Activated naive CD4-positive, alpha-beta T cell treated with anti-CD3 and anti-CD28 coated beads for 36 hours (primary cell): ENCODE measurements around the gene PLCB1. TPM values are rescaled to one million over a fixed set of nuclear protein-coding genes. Genes with fewer than 3 reads are reported as not detected.
"Not testable (repeated sequence)": the region's sequence is repeated elsewhere in the genome, so short reads cannot be mapped to it uniquely, and the experiment has no call there.

Experiments used
- CTCF ChIA-PET: fragments of 350-600 bp; sonication (Branson Sonifier 250); formaldehyde crosslinking; loops from one replicate; lab custom pipeline; 2021; ENCODE audit warnings: antibody characterized with exemption; lab: Charles Lee
- DNase-seq: peaks from one replicate; pipeline ENCODE4 v3.0.0-alpha.2; 2020
- H3K27ac Mint-ChIP-seq: one replicate; pipeline ENCODE4 v1.8.0; 2021; ENCODE audit warnings: mild to moderate bottlenecking, mixed read lengths
- H3K27me3 Mint-ChIP-seq: one replicate; pipeline ENCODE4 v1.8.0; 2021; ENCODE audit warnings: low read depth, mixed read lengths
- H3K36me3 Mint-ChIP-seq: one replicate; pipeline ENCODE4 v1.8.0; 2021; ENCODE audit warnings: low read depth, mixed read lengths
- H3K4me1 Mint-ChIP-seq: one replicate; pipeline ENCODE4 v1.8.0; 2021; ENCODE audit warnings: low read depth, mixed read lengths
- H3K4me3 Mint-ChIP-seq: one replicate; pipeline ENCODE4 v1.8.0; 2021; ENCODE audit warnings: mild to moderate bottlenecking, moderate library complexity, mixed read lengths
- H3K9me3 Mint-ChIP-seq: one replicate; pipeline ENCODE4 v1.8.0; 2021; ENCODE audit warnings: mixed read lengths
- intact Hi-C: fragments of 100-400 bp; cut with micrococcal nuclease; formaldehyde crosslinking; loops from one replicate; pipeline ENCODE4 v1.15.1; 2023
- total RNA-seq, 2 experiments: library from RNA; stranded (reverse); gene quantifications; one replicate each; pipeline ENCODE4 v1.2.3, GENCODE V29; 2021

Gene PLCB1
- total RNA-seq, result 1 to 10 TPM; 1.2 TPM

DNA sequence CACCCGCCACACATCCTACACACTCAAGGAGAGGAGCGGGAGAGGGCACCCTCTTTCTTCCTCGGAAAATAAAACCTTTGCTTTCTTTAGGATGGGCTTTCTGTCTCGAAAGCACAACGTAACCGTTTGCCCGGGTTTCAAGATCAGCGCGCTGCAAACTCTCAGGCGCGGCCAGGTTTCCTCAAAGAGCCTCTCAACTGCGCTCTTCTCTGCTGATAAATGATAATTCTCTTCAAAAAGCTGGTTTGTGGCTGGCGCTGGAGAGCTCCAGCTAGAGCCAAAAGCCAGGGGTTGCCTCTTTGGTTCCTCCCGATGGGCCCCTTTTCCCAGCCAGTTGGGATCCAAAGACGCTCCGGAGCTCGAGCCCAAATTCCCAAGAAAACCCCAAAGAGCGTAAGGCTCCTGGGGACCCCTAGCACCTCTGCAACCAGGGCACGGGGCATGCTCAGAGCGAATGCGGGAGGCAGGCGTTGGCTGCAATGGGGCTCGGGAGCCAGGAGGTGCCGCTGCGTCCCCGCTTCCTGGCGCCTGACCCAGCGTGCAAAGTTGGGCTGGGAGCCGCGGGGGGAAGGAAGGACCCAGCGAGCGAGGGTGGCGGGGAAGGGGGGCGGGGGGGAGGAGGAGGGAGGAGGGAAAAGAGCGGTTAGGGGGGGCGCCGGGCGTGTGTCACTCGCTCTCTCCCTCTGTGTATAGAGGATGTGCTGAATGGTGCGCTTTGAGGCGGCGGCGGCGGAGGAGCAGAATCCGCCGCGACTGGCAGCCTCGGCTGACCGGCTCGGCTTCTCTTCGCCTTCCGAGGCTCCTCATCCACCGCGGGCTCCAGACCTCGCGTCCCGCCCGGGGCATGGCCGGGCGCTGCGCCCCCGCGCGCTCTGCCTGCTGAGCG lies at the start of gene PLCB1:
Gene PLCB1, plus strand, starts transcription at position 669 of the 886 bp plus-strand sequence. CDS start 386 bp downstream, outside the sequence.
- CTCF ChIA-PET, result interaction anchor here (0.7 to 2.1 kb wide), 9 partner anchors 9 to 590 kb away, joined by 3 to 11 read pairs (median 3); no protein-coding TSS in a partner anchor
- H3K4me1 Mint-ChIP-seq, result peaks cover 12% of the 10 kb centered on the region
- intact Hi-C loops, result loop anchor here (1.0 kb wide), 6 partner anchors 24 to 589 kb away; no protein-coding TSS in a partner anchor
- H3K4me3 Mint-ChIP-seq, result peak within 1 kb of the TSS; percentile 67
- DNase-seq, result peak; percentile 78
- no peaks in the 10 kb centered on the region for H3K36me3 Mint-ChIP-seq
- H3K27me3 Mint-ChIP-seq, result peaks cover 32% of the 10 kb centered on the region
- H3K27ac Mint-ChIP-seq, result no peak within 1 kb of the TSS
- H3K9me3 Mint-ChIP-seq, result no peaks in the 10 kb centered on the region

GRCh38 chr20:8082989-8083388 lies 49.1 kb upstream of the PLCB1 start:
- no peaks in the 10 kb centered on the region for H3K36me3 Mint-ChIP-seq
- H3K27ac Mint-ChIP-seq, result no peak overlapping the region
- H3K4me1 Mint-ChIP-seq, result no peaks in the 10 kb centered on the region
- H3K9me3 Mint-ChIP-seq, result no peaks in the 10 kb centered on the region
- intact Hi-C loops, result no loop called here
- peaks cover 9% of the 10 kb centered on the region for H3K27me3 Mint-ChIP-seq
- H3K4me3 Mint-ChIP-seq, result no peak overlapping the region
- DNase-seq, result no peak
- CTCF ChIA-PET, result no interaction called here

DNA sequence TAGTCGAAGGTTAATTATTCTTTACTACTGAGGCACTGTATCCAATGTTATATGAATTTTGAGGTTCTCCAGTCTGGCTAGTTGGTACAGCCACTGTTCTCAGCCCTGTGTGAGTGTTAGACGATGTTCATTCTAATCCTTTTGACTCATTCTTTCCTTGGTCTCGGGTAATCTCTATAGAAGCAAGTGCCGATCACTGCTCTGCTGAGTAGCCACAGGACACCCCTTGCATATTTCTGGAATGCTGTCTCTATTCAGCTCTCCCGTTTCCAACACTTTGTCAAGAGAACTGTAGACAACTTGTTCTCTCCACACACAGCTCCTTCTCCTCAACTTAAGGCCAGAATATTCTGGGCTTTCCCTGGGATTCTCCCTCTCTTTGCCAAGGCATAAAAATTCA lies 42.4 kb upstream of the PLCB1 start:
- H3K4me1 Mint-ChIP-seq, result no peaks in the 10 kb centered on the region
- H3K36me3 Mint-ChIP-seq, result no peaks in the 10 kb centered on the region
- intact Hi-C loops, result no loop called here
- H3K27ac Mint-ChIP-seq, result no peak overlapping the region
- no peaks in the 10 kb centered on the region for H3K9me3 Mint-ChIP-seq
- peaks cover 15% of the 10 kb centered on the region for H3K27me3 Mint-ChIP-seq
- CTCF ChIA-PET, result interaction anchor here (0.6 kb wide), 1 partner anchor 46 kb away, joined by 3 read pairs; no protein-coding TSS in a partner anchor
- no peak overlapping the region for H3K4me3 Mint-ChIP-seq
- no peak for DNase-seq

GRCh38 chr20:8094415-8094818 lies 37.6 kb upstream of the PLCB1 start:
- peaks cover 17% of the 10 kb centered on the region for H3K27me3 Mint-ChIP-seq

DNA sequence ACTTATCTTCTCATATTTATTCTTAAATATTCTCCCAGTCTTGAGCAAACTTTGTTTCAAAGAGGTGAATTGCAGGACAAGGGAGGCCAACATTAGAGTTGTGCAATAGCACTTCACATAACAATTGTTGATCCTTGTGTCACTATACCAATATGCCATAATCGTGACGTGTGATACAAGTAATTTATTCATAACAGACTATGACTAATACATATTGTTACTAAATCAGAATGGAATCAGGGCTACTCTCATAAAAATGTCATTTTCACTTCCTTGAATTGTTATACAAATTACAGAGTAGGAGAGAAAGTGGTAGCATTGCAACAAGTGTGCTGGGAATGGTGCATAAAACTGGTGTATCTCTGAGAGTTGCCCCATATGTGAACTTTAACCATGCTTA lies 37.2 kb upstream of the PLCB1 start:
- intact Hi-C loops, result no loop called here
- H3K36me3 Mint-ChIP-seq, result no peaks in the 10 kb centered on the region
- CTCF ChIA-PET, result no interaction called here
- no peak overlapping the region for H3K27ac Mint-ChIP-seq
- H3K4me1 Mint-ChIP-seq, result no peaks in the 10 kb centered on the region
- H3K27me3 Mint-ChIP-seq, result peaks cover 14% of the 10 kb centered on the region
- H3K4me3 Mint-ChIP-seq, result no peak overlapping the region
- H3K9me3 Mint-ChIP-seq, result no peaks in the 10 kb centered on the region
- no peak for DNase-seq

More at GRCh38 chr20:8094415-8094818, 37.6 kb upstream of the PLCB1 start:
- H3K9me3 Mint-ChIP-seq, result no peaks in the 10 kb centered on the region
- no peak overlapping the region for H3K4me3 Mint-ChIP-seq
- intact Hi-C loops, result no loop called here
- no peaks in the 10 kb centered on the region for H3K36me3 Mint-ChIP-seq
- CTCF ChIA-PET, result no interaction called here
- no peak overlapping the region for H3K27ac Mint-ChIP-seq
- no peaks in the 10 kb centered on the region for H3K4me1 Mint-ChIP-seq
- DNase-seq, result no peak

DNA sequence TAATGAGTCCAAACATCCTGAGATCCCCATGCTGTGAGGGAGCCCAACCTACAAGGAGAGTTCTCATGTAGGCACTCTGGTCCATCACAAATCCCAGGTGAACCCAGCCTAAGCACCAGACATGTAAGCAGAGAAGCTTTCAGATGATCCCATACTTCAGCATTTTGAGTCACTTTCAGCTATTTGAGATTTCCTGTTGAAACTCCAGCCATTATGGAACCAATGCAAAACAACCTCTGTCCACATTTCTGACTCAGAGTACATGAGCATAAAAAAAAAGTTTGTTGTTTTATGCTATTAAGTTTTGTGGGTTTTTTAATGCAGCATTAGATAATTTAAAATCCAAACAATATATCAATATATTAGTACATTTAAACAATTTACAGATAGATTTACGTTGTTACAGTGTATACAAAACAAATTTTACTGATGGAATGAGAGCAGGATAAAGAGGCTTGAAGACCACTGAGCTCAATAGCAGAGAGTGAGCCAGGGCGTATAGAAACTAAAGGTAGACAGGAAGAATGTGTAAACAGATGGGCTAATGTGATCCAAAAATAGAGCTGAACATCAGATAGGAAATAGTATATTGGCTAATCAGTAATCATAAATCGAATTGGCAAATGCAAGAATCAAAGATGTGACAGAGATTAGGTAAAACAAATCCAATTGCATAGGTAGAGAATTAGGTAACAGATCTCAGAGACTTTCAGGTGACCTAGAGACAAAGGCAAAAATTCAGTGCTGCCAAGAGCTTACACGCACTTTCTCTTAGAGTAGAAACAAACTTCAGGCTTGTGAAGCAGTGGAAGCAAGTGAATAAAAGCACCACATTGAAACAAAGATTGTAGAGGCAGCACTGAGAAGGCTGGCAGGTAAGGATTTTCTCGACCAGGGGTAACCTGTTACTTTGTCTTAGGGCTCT lies 36.2 kb upstream of the PLCB1 start:
- Mint-ChIP-seq H3K27ac (no peak overlapping the region), H3K36me3 (no peaks in the 10 kb centered on the region), H3K9me3 (no peaks in the 10 kb centered on the region), H3K4me3 (no peak overlapping the region), H3K27me3 (peaks cover 12% of the 10 kb centered on the region), H3K4me1 (no peaks in the 10 kb centered on the region)
- intact Hi-C loops, result no loop called here
- no peak for DNase-seq
- CTCF ChIA-PET, result no interaction called here

DNA sequence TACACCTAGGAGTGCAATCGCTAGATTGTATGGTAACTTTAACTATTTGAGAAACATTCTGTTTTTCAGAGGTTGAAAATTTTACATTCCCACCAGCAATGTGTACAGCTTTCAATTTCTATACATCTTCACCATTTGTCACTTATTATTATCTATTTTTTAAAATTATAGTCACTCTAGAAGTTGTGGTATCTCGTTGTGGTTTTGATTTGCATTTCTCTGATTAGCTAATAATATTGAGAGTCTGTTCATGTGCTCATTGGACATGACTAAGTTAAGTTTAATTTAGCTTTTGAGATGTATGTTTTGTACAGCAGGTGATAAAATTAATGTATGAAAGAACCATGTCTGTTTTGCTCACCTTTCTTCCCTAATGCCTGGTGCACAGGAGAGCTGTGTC lies 34.8 kb upstream of the PLCB1 start:
- no peaks in the 10 kb centered on the region for H3K36me3 Mint-ChIP-seq
- intact Hi-C loops, result no loop called here
- CTCF ChIA-PET, result interaction anchor here (1.1 kb wide), 1 partner anchor 216 kb away, joined by 3 read pairs; no protein-coding TSS in a partner anchor
- H3K27me3 Mint-ChIP-seq, result peaks cover 5% of the 10 kb centered on the region
- H3K27ac Mint-ChIP-seq, result no peak overlapping the region
- H3K4me1 Mint-ChIP-seq, result no peaks in the 10 kb centered on the region
- H3K9me3 Mint-ChIP-seq, result no peaks in the 10 kb centered on the region
- H3K4me3 Mint-ChIP-seq, result no peak overlapping the region
- no peak for DNase-seq

DNA sequence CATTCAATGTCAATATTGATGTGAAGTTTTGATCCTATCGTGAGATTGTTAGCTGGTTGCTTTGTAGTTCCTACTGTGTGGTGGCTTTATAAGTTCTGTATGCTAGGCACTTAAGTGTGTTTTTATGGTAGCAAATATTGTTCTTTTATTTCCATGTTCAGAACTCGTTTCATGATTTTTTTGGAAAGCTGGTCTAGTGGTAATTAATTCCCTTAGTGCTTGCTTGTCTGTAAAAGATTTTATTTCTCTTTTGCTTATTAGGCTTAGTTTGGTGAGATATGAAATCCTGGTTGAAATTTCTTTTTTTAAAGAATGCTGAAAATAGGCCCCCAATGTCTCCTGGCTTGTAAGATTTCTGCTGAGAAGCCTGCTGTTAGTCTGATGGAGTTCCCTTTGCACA lies 27.8 kb upstream of the PLCB1 start:
- Mint-ChIP-seq H3K36me3 (no peaks in the 10 kb centered on the region), H3K27ac (no peak overlapping the region)

DNA sequence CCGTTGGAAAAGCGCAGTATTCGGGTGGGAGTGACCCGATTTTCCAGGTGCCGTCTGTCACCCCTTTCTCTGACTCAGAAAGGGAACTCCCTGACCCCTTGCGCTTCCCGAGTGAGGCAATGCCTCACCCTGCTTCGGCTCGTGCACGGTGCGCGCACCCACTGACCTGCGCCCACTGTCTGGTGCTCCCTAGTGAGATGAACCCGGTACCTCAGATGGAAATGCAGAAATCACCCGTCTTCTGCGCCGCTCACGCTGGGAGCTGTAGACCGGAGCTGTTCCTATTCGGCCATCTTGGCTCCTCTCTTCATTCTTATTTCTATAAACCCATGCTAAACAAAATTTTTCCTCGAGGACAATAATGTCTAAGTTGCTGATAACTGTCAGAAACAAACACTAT lies 17.5 kb upstream of the PLCB1 start:
- CTCF ChIA-PET, result interaction anchor here (0.7 kb wide), 1 partner anchor 95 kb away, joined by 3 read pairs; no protein-coding TSS in a partner anchor
- intact Hi-C loops, H3K4me1 Mint-ChIP-seq, H3K27ac Mint-ChIP-seq, H3K4me3 Mint-ChIP-seq, DNase-seq, H3K9me3 Mint-ChIP-seq, H3K36me3 Mint-ChIP-seq, H3K27me3 Mint-ChIP-seq: not testable (repeated sequence)

More for the DNA sequence above, 27.8 kb upstream of the PLCB1 start:
- H3K27me3 Mint-ChIP-seq, result peaks cover 2% of the 10 kb centered on the region
- no peak overlapping the region for H3K4me3 Mint-ChIP-seq
- peaks cover 20% of the 10 kb centered on the region for H3K9me3 Mint-ChIP-seq
- intact Hi-C loops, result no loop called here
- CTCF ChIA-PET, result no interaction called here
- no peak for DNase-seq
- no peaks in the 10 kb centered on the region for H3K4me1 Mint-ChIP-seq

GRCh38 chr20:8115436-8115835 lies 16.6 kb upstream of the PLCB1 start:
- peaks cover 3% of the 10 kb centered on the region for H3K27me3 Mint-ChIP-seq
- no peaks in the 10 kb centered on the region for H3K4me1 Mint-ChIP-seq
- H3K36me3 Mint-ChIP-seq, result no peaks in the 10 kb centered on the region
- H3K4me3 Mint-ChIP-seq, result no peak overlapping the region
- no peaks in the 10 kb centered on the region for H3K9me3 Mint-ChIP-seq
- intact Hi-C loops, result no loop called here
- H3K27ac Mint-ChIP-seq, result no peak overlapping the region
- CTCF ChIA-PET, result interaction anchor here (0.7 kb wide), 1 partner anchor 94 kb away, joined by 3 read pairs; no protein-coding TSS in a partner anchor
- DNase-seq, result no peak

- no peaks in the 10 kb centered on the region for H3K9me3 Mint-ChIP-seq
- H3K4me1 Mint-ChIP-seq, result no peaks in the 10 kb centered on the region
- no peak overlapping the region for H3K4me3 Mint-ChIP-seq
- H3K36me3 Mint-ChIP-seq, result no peaks in the 10 kb centered on the region
- CTCF ChIA-PET, result no interaction called here
- H3K27me3 Mint-ChIP-seq, result peaks cover 3% of the 10 kb centered on the region
- intact Hi-C loops, result no loop called here
- no peak overlapping the region for H3K27ac Mint-ChIP-seq
- DNase-seq, result no peak
These were observed 15.8 kb upstream of the PLCB1 start for GRCh38 chr20:8116067-8116811.
